NCI-H2107 treated with DMSO at 0.1 percent for 48 hours (cell line): ENCODE results near the gene BBOX1.

ENCODE experiments used
- DNase-seq: peaks from one replicate; lab custom pipeline; 2025; ENCODE audit not compliant: unreplicated experiment; lab: John Stamatoyannopoulos, UW

Gene BBOX1

DNA sequence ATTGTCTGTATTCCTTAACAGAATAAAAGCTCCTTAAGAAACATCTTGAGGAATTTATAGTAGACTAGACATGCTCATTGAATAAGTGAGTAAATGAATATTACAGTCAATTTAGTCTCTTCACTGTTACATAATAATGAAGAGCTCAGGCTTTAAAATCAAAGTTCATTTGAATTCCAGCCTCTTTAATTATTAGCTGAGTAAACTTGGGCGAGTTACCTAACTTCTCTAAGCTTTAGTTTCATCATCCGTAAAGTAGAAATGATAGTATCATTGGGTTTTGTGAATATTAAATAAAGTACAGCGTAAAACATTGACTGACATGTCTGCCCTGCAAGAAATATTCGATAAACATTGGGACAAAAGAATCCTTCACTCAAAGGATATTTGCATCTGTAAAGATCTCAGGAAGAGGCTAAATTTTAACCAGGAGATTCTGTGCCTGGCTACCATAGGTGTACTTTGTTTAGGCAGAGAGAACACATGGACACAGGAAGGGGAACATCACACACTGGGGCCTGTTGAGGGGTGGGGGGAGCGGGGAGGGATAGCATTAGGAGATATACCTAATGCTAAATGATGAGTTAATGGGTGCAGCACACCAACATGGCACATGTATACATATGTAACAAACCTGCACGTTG, 15.2 kb upstream of the BBOX1 start:
- no peak for DNase-seq

DNA sequence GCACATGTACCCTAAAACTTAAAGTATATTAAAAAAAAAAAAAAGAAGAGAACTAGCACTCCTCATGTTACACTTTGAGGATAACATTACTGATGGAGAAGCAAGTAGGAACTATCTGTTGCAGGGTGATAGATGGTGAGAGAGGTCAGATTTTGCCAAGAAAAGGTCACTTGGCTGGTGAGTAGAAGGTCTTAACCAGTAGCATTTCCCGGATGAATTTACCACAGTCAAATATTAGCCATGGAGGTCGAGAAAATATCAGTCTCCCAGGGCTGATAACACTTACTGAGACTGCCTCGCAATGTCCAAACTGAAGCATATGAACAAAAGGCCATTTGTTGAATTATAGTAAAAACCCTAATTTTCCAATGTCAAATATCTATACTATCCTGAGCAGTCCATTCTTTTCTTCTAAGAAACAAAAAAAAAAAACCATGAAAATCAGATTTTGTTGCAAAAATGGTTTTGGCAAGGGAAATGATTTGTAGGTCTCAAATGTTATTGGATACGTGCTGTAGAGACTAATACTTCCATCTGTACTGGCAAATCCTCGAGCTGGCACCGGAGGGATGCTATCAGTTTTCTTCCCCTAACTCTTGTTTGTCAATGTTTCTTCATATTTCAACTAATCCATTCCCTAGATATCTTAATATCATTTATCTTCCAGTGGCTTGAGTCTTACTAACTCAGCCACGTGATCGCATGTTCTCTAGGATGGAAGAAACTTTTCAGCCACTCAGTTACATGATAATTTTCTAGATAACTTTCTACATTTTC, 14.5 kb upstream of the BBOX1 start:
- DNase-seq = no peak

DNA sequence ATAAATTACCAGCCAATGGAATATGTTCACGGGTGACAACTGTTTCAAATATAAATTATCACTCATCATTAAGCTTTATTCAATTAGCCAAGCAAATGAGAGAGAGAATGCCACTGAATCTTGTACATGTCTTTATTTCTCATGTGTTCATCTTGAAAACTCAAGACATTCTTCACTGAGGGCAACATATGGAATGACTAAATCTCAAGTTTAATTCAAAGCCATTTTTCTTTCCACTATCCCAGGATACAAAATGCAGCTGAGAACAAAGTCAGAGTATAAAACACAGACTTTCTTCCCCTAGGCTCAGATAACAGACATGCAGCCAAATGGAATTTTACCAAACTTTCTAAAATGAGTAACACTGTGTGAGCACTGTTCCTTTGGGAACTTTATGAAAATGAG, 12.1 kb upstream of the BBOX1 start:
- DNase-seq = no peak

DNA sequence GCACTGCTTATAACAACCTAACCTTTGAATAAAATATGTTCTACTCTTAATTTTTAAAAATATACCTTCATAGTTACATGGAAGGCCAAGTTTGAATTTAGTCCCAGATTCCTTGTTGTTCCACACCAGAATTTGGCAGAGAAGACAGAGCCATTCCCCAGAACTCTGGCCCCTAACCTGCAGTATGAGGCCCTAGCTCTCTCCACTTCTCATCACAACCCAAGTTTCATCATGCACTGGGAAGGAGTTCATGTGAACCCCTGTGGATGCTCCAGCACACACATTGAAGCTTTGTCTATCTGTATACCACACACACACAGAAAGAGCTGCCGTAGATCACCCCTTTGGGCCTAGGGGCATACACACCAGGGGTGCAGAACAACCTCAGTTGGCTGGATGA, 10.6 kb upstream of the BBOX1 start:
- DNase-seq = no peak

DNA sequence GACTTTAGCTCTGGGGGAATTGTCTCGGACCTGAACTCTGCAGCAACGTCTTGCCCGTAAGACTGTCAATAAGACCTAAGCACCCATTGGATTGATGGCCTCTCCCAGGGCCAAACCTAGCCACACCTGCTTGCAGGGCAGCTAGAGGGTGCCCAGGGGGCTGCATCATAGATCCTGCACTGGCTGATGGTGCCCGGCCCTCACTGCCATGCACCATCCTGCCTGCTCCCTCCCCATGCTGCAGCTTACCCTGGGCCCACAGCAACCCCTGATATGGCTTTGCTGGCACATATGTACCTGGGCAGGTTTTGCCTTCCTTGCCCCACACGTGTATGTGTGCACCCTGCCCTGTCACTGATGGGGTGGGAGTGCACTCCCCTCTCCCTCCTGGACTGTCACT, 8.9 kb upstream of the BBOX1 start:
- no peak for DNase-seq

DNA sequence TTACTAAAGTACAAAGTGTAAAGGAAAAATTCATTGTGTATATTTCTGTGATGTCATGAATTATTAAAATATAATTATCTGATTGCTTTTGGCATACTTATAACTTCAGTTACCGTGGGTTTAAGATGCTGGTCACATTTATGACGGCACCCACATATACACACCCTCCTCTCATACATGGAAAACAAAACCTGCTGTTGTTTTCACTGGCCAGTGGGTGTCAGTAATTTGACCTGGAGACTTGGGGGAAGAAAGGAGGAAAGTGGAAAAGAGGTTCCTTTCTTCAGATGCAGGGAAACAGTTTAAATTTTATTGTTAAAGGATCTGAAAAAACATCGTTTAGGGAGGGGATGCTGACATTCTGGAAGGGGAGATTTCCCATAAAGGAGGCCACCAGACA, 742 bp upstream of the BBOX1 start:
- DNase-seq = no peak

DNA sequence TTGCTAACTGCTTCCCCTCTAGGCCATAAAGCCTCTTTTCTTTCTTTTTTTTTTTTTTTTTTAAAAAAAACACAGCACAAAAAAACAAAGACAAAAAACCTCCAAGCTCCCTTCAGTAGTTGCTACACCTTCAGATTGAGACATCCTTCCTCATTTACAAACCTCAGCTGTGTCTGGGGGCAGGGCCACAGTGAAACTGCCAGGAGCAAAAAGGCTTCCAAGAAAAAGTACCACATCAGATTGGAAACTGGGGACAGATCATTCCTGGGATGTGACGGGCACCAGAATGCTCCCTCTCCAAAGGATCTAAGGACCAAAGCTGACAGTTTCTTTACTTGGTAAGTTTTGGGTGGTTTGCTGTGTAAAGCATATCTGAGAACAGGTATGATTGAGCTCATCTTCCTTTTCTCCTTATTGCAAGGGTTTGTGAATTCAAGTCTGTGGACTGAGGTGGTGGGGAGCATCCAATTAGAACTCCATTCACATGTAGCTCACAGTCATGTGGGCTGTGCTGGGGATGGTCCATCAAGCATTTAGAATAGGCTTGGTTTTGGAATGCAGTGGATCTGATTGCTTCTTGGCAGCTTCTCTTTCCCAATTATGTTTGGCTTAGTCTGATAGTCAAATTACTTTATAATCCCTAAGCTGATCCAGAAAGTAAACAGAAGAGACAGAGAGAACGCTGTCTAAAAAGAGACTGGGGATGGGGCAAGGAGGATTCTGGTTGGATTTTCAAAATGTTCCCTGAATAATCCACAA, 705 bp downstream of the BBOX1 start:
- DNase-seq = no peak

DNA sequence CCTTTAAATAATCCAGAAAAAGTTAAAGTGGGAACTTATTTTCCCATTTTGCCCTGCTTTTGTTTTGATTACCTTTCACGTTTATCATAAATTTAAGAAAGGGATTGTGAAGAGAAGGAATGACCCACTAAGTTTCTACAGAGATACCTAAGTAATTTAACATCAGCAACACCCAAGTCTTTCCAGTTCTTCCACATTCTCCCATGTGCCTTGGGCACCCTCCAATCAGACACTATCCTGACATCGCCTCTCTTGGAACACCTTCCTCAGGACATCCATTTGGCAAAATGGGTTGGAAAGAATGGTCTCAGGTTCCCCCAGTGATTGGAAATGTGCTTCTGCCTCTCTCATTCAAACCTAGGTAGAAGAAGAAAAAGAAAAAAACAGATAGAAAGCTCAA, 6.3 kb downstream of the BBOX1 start:
- DNase-seq = no peak

DNA sequence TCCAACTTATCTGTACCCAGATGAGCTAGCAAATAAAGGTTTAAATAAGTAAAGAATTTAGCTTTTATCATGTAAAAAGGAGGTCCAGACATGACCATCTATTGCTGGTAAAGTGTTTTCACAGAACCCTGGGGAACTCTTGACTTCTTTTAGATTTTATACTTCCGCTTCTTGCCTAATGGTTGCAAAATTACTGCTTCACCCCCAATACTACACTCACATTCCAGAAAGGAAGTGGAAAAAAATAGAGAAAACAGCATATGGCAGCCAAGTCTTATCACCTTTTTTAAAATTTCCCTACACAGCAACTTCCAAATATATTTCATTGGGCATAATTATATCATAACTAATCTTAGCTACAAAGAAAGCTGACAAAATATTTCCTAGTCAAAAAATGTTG, 12.1 kb downstream of the BBOX1 start:
- DNase-seq = no peak

DNA sequence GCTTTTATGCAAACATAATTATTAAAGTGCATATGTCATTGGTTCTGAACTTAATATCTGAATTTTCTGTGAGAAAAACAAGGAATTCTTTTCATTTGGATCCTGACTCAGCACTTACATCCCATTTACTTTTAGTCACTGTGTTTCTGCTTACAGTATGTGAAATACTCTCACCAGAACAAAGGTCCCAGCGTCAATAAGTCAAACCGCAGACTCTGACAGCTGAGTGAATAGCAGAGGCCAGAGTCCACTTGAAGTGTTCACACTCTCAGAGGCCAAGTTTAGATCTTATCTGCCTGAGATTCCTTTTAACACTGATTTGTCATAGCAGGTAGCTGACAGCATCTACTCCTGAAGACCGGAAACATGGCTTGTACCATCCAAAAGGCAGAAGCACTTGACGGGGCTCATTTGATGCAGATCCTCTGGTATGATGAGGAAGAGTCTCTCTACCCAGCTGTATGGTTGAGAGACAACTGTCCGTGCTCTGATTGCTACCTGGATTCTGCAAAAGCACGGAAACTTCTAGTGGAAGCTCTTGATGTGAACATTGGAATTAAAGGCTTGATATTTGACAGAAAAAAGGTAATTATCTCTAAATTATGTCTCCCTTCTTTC, 14.6 kb downstream of the BBOX1 start:
- no peak for DNase-seq

DNA sequence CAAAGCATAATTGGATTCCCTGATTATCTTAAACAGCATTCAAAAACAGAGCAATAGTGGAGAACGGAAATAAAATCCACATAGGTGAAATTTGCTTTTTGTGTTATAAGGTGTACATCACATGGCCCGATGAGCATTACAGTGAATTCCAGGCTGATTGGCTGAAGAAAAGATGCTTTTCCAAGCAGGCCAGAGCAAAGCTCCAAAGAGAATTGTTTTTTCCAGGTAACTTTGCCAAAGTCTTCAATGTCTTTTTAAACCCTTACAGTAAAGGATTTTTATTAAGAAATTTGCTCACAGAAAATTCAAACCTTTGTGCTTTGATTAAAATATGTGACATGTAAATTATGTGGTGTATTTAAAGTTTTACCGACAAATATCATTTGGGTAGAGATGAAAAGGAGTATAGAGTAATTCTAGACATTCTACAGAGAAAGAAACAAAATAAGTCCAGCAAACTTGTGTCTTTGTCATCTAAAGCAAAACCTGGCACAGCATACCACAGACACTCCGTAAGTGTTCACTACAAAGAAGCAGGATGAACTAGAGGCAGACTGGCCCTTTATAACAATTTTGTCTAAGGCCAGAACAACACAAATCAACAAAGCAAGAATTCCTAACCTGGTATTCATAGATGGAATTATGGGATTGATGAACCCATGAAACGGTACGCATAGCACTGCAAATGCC, 16.6 kb downstream of the BBOX1 start:
- DNase-seq = no peak

DNA sequence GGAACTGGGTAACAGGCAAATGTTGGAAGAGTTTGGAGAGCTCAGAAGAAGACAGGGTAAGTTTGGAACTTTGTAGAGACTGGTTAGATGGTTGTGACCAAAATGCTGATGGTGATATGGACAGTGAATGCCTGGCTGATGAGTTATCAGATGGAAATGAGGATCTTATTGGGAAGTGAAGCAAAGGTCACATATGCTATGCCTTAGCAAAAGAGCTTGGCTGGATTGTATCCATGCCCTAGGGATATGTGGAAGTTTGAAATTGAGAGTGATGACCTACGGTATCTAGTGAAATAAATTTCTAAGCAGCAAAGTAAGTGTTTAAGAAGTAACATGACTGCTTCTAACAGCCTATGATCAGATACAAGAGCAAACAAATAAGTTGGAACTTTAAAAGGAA, 17.8 kb downstream of the BBOX1 start:
- DNase-seq = no peak

DNA sequence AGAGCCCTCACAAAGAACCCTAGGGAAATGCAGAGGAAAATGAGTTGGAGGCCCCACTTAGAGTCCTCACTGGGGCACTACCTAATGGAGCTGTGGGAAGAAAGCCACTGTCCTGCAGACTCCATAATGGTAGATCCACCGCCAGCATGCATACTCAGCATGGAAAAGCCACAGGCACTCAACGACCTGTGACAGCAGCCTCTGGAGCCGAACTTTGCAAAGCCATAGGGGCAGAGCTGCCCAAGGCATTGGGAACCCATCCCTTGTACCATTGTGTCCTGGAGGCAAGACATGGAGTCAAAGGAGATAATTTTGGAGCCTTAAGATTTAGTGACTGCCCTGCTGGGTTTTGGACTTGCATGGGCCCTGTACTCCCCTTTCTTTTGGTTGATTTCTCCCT, 18.8 kb downstream of the BBOX1 start:
- DNase-seq = no peak

DNA sequence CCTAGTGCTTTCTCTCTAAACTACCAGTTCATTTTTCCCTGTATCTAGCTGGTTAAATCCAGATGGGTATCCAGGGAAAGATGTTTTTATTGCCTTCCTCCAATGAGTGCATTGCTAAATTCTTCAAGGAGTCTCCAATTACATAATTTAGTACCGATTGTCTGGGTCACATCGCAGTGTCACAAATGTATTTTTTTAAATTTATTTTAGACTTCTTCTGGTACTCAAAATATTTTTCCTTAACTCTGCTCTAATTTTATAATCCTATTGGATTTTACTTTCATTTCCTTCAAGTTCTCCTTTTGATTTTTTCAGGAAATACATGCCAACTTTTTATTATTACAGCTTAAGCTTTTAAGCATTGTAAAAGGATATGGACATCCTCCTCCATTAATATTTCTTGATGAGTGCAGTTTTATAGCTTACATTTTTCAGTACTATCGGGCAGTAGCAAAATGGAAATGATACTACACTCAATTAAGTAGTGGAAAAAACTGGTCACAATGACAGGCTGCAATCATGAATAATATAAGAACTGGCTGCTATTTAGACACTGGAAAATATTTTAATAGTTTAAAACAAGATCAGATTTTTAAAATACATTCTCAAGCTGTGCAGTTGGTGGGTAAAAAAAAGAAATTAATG, 20.3 kb downstream of the BBOX1 start:
- DNase-seq = no peak

DNA sequence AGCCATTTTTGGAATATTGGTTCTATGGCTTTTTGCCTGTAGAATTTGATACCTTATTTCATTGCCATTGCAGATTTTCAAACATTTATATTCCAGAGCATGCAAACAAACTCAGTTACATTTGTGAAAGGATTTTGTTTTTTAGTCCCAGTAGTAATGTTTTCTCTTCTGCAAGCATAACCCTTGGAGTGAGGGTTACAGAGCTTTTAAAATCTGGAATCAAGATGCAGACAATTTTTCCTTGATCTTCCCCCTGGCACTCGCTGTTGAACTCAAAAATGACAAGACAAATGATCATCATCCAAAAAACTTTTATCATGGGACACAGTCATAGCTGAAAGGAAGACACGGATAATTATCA, 20.8 kb downstream of the BBOX1 start:
- DNase-seq = no peak

DNA sequence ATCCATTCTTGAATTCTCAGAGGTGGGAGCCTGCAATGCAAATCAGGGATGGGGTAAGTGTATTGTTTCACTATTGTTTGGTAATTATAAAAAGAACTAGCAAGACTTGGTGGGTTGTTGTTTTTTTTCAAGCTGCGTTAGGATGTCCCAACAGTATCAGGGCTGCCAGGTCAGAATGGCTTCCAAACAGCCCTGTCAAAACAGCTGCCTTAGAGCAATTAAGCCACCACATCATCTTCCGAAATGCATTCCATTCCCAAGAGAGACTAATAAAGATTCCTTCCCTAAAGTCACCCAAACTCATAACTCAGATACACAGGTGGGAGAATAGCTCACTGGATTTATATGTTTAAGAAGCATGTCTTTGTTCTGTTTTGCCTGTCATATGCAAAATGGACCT, 23.5 kb downstream of the BBOX1 start:
- DNase-seq = no peak

DNA sequence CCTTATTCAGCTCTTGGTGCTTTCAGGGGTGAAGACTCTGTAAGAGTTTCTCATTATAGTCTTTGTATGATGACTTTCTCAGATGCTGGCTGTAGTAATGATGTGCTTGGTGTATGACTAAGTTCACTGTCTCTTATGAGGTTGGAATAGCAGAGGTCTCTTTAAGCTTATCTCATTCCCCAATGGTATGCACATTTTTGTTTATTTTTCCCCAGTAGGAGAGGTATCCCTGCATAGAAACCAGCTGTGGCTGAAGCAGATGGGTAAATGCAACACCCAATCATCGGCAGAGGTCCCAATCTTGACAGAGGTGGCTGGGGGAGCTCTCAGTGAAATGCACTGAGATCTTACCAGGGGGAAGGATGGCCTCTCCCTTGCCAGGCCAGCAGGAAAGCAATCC, 34.6 kb downstream of the BBOX1 start:
- DNase-seq = no peak

DNA sequence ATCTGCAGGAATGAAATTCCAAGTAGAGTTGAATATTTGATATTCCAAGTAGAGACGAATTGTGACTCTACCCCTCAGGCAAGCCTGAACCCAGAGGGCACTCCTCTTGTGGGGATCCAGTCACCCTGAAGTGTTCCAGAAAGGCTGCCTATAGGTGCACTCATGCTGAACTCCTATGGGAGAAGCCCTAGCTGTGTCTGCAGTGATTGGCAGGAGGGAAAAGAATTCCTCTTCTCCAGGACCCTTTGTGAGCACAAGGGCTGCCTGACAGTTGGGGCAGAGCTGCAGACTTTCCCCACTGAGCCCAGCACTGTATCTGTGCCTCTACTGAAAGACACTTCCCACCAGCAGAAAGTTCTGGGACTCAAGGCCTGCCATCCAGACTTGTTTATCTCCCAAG, 35.0 kb downstream of the BBOX1 start:
- no peak for DNase-seq

DNA sequence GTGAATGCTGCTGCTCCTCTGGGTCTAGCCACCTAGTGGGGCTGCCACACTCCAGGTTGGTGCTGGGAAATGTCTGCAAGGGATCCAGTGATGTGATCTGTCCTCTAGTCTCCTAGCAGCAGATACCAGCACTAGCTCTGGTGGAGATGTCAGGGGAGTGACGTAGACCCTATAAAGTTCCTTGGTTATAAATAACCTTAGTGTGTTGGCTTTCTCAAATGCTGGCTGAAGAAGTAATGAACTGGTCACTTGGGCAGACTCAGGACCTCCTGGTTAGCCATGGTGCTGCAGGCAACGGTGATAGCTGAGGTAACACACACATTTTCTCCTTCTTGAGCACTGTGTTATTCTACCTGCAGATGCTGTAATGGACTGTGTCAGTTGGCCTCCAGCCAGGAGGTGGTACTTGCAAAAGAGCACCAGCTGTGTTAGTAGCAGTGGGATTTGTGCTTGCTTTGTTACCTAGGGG, 35.5 kb downstream of the BBOX1 start:
- DNase-seq = no peak

DNA sequence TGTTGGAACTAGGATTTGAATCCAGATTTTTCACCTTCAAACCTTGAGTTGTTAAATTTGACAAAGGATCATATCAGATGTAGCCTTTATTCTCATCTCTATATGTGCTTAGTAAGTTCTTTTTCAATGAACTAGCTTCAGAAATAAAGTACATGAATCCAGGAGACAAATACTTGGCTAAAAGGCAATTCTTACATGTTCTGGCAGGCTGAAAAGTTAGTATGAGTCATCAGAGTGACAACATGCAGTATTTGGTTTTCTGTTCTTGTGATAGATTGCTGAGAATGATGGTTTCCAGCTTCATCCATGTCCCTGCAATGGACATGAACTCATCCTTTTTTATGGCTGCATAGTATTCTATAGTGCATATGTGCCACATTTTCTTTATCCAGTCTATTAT, 40.4 kb downstream of the BBOX1 start:
- no peak for DNase-seq

DNA sequence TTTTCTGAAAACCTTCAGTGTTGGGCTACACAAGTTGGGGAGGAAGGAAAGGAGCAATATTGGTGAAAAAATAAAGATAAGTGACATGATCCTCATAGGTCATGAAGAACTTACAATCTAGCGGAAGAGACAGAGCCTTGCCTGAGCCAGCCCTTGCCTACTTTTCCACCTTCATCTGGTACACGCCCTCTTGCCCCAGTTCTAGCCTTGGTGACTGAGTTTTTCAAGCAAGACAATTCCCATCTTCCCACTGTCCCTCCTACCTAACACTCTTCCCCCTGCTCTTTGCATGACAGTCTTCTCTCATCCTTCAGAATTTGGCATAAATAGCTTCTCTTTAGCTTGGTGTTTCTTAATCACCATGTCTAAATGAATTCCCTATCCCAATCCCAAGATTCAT, 42.6 kb downstream of the BBOX1 start:
- no peak for DNase-seq
